GM21786 (cell line): ENCODE data around the gene NF1.
"Not testable (repeated sequence)": the region's sequence is repeated elsewhere in the genome, so short reads cannot be mapped to it uniquely, and the experiment has no call there.

ENCODE experiments used
- ATAC-seq: cut with Tn5 transposase; IDR thresholded peaks from one replicate; pipeline ENCODE4 v1.9.1; 2021; ENCODE audit not compliant: unreplicated experiment

NF1 gene

GRCh38 chr17:31289790-31290189, 195.0 kb downstream of the NF1 start:
- no peak for ATAC-seq

DNA sequence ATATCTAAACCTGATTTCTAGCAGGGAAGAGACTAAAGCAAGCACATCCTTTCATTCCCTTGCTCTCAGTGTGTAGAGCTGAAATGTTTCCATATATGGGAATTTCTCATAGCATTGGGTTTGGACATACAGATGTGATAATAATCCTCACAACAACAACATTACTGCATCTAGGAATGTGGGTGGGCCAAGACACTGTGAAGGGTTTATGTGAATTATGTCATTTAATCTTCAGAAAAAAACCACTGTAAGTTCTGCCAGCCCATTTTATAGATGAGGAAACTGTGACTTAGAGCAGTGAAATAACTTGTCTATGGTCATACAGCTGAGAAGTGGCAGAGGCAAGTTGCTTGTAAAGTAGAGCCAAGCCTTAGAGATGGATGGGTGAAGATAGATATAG, 197.0 kb downstream of the NF1 start:
- no peak for ATAC-seq

- no peak for ATAC-seq
These were observed 198.8 kb downstream of the NF1 start for GRCh38 chr17:31293581-31293980.

DNA sequence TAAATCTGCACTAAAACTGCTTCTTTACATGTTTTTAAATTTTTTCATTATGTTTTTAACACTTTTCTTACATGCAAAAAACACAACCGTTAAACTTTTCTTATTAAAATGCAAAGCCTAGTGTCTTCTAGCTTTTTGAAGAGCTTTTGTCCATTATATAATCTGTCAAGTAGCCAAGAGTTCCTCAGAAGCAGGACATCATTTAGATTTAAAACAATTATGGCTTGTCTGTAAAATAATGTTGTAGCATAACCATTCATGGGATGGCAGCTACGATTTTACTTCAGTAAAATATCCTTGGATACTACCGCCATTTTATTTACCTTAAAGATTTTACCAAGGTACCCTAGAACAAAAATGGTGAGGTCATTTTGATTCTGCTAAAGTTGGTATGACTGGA, 199.5 kb downstream of the NF1 start:
- no peak for ATAC-seq

DNA sequence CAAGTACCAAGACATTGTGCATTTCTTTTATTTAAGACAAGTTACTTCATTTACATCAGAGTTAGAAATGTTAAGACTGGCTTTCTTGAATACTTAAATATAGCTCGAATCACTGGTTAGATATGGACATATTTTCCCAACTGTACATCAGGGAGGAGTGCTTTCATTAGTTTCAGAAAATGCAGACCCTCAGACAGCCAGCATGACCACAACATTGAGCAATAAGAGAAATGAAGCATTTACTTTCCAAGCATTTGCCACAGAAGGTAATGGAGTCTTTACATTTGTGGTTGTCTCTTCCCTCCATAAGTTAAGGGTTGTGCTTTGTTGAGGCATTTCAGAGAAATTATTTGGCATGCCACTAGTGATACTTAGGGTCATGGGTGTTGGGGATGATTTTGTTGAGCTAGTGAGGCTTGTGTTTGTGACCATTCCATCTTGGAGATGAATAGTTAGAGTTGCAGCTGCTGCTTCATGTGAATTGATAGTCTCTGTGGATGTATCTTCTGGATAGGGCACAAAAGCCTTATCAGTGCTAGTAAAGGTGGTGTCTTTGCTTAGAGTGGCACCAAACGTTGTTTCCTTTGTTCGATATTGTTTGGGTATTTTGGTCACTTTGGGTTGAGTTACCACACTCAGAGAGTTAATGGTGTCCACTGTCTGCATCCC, 200.2 kb downstream of the NF1 start:
- no peak for ATAC-seq

- no peak for ATAC-seq
These were observed 200.7 kb downstream of the NF1 start for GRCh38 chr17:31295489-31295871.

DNA sequence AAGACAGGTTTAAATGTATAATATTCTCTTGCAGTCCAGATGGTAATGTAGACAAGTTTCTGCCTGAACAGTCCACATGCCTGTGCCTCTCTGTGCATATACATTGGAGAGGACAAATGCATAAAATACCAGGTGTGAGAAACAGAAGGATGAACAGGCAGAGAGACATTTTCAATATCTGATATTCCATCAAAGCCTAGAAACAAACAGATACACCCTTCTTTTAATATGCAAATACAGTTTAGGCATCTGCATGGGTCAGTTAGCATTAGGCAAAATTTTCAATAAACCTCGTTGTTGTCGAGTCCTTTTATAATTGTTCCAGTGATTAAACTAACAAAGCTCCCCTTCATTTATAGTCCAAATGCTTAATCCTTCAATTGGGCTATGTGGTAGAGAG, 201.4 kb downstream of the NF1 start:
- ATAC-seq, result no peak

DNA sequence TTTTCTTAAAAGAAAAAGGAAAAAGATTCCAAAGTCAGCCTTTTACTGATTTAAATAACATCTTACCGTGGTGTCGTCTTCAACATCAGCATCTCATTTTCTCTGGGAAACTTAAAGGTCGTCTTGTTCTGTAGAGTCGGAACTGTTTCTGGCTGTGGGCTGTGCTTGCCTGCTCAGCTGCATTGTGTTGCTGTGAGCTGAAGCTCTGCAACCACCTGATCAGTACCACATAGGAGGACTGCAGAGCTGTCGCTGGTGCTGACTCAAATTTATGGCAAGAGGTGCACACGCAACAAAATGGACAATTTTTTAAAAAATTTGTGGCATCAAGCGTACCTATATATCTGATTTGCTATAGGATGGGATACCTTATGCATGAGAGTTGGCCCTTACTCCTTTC, 202.3 kb downstream of the NF1 start, which contains the start of gene OMG:
Gene OMG (minus strand): TSS at position 150 of the 400 bp plus-strand sequence. CDS start 908 bp downstream, outside the sequence.
- ATAC-seq, result no peak

- ATAC-seq, result no peak
These were observed 204.8 kb downstream of the NF1 start for GRCh38 chr17:31299624-31300023.

DNA sequence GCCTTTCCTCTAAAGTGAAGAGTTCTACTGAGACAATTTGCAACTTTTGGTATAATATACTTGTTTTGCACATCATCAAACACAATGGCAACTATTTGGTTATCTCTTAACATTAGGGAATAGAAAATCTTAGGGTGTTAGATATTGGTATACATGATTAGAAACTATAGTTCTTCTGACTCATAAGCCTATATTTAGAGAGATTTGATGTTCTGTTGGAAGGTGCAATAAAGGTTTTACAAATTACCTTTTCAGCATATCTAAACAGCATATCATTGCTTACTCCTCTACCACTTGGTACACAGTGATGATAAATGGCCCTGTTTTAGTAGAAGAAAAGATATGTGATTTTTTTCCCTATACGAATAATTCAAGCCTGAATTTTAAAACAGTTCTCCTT, 212.9 kb downstream of the NF1 start:
- no peak for ATAC-seq

- no peak for ATAC-seq
These were observed 213.9 kb downstream of the NF1 start for GRCh38 chr17:31308372-31309334.

DNA sequence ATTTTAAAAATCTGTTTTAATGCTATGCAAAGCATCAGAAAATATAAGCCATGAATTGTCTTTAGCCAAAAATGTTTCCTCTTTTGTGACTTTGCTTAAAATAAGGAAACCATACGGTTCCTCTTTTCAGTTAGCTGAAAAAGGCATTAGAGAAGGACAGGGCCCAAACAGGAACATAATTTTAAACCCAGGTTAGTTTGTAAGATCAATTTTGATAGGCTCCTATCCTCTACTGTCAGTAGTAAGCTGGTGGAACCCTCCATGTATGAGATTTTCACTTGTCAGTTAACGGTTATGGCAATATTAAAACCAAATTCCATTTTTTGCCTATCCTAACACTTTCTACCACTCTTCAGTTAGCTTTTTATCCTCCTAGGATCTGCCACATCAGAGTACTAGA, 214.8 kb downstream of the NF1 start:
- no peak for ATAC-seq

DNA sequence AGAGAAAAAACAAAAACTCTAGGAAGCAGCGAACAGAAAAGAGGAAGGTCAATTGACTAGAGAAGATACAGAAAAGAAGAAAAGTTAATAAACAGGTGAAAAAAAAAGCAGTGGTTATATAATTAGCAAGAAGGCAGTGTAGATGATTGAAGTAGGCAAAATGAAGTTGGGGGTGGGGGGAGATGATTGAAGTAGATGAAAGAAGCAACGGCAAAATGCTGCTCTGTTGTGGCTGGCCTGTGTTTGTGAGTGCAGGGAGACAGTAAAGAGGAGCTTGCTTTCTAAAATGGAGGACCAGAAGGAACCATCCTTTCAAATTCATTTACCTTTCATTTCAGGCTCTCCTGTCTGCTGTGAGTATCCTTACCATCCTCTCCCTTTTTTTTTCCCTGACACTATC, 215.5 kb downstream of the NF1 start:
- no peak for ATAC-seq

- ATAC-seq, result no peak
These were observed 216.1 kb downstream of the NF1 start for GRCh38 chr17:31310886-31311285.

DNA sequence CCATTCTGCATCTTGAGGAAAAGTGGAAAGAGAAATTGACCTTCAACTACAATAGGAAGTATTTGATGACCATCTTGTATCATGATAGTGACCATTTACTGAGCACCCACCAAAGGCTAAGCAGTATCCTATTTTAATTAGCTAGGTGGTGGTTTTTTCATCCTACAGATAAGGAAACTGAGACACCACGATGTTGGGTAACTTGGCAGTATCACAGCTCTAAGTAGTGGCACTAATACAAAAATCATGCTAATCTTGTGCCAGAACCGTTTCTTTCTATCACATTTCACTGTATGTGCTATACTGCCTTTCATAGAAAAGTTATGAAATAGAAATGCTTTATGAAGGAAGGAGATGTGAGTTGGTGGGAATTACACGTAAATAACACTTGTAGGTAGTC, 216.7 kb downstream of the NF1 start:
- ATAC-seq, result no peak

DNA sequence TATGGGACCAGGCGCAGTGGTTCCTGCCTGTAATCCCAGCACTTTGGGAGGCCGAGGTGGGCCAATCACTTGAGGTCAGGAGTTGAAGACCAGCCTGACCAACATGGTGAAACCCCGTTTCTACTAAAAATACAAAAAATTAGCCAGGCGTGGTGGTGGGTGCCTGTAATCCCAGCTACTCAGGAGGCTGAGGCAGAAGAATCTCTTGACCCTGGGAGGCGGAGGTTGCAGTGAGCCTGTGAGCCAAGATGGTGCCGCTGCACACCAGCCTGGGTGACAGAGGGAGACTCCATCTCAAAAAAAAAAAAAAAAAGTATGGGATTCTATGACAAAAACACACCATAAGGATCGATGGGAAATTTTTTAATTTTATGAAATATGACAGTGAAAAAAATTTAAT, 217.4 kb downstream of the NF1 start:
- ATAC-seq, result not testable (repeated sequence)

- no peak for ATAC-seq
These were observed 219.4 kb downstream of the NF1 start, which contains the start of gene EVI2B for GRCh38 chr17:31313982-31314781. Gene EVI2B (minus strand): TSS chr17:31314054. CDS start chr17:31305609, 8,445 bp downstream.

GRCh38 chr17:31314782-31315100, 220.0 kb downstream of the NF1 start:
- no peak for ATAC-seq

GRCh38 chr17:31318298-31318801, 223.6 kb downstream of the NF1 start:
- peak; percentile 35 for ATAC-seq

- ATAC-seq, result no peak
These were observed 224.3 kb downstream of the NF1 start for GRCh38 chr17:31318851-31319661.
